Trophoblast cell (in vitro differentiated cells and primary cell): Measurements from ENCODE around the gene RAB20.

ENCODE experiments used
- DNase-seq, 2 donors: peaks; one replicate each; pipeline ENCODE4 v3.0.0-alpha.2; 2016
- H2AFZ ChIP-seq: 2 replicates; pipeline ENCODE4 v1.6.1; 2013; ENCODE audit warnings: low read length, moderate library complexity, mild to moderate bottlenecking; ENCODE audit not compliant: insufficient read depth, poor library complexity
- H2AK5ac ChIP-seq: 2 replicates; pipeline ENCODE4 v1.6.1; 2013; ENCODE audit warnings: mild to moderate bottlenecking, low read length
- H2BK120ac ChIP-seq: 2 replicates; pipeline ENCODE4 v1.6.1; 2013; ENCODE audit warnings: low read length, mild to moderate bottlenecking, moderate library complexity; ENCODE audit not compliant: insufficient read depth, poor library complexity
- H2BK12ac ChIP-seq: 2 replicates; pipeline ENCODE4 v1.6.1; 2013; ENCODE audit warnings: mild to moderate bottlenecking, low read length, moderate library complexity
- H2BK5ac ChIP-seq: 2 replicates; pipeline ENCODE4 v1.6.1; 2013; ENCODE audit warnings: low read length, low read depth, moderate library complexity, mild to moderate bottlenecking; ENCODE audit not compliant: poor library complexity
- H3K14ac ChIP-seq: 2 replicates; pipeline ENCODE4 v1.6.1; 2013; ENCODE audit warnings: mild to moderate bottlenecking, low read length
- H3K18ac ChIP-seq: 2 replicates; pipeline ENCODE4 v1.6.1; 2013; ENCODE audit warnings: mild to moderate bottlenecking, low read length
- H3K23ac ChIP-seq: 2 replicates; pipeline ENCODE4 v1.6.1; 2013; ENCODE audit warnings: low read length
- H3K27ac ChIP-seq: 2 replicates; pipeline ENCODE4 v1.5.1; 2013; ENCODE audit warnings: low read depth, mild to moderate bottlenecking, inconsistent platforms, low read length, moderate library complexity
- H3K27me3 ChIP-seq: 2 replicates; pipeline ENCODE4 v1.6.1; 2013; ENCODE audit warnings: inconsistent platforms, mild to moderate bottlenecking, low read length, moderate library complexity; ENCODE audit not compliant: insufficient read depth
- H3K36me3 ChIP-seq, 2 experiments: 1 replicate in 1 of 2; 2 replicates in 1 of 2; pipeline ENCODE4 v1.6.1; 2013; ENCODE audit warnings: low read length in 2 of 2, mild to moderate bottlenecking in 2 of 2, moderate library complexity in 1 of 2; ENCODE audit not compliant: insufficient read depth in 2 of 2, control insufficient read depth in 1 of 2
- H3K4ac ChIP-seq: 2 replicates; pipeline ENCODE4 v1.6.1; 2013; ENCODE audit warnings: low read depth, mild to moderate bottlenecking, low read length, moderate library complexity
- H3K4me1 ChIP-seq, 2 experiments: 1 replicate in 1 of 2; 2 replicates in 1 of 2; pipeline ENCODE4 v1.6.1; 2013; ENCODE audit warnings: low read length in 2 of 2, mild to moderate bottlenecking in 2 of 2, moderate library complexity in 1 of 2; ENCODE audit not compliant: insufficient read depth in 2 of 2, control insufficient read depth in 1 of 2
- H3K4me2 ChIP-seq: 2 replicates; pipeline ENCODE4 v1.6.1; 2013; ENCODE audit warnings: inconsistent platforms, mild to moderate bottlenecking, low read length, moderate library complexity
- H3K4me3 ChIP-seq: 2 replicates; pipeline ENCODE4 v1.5.1; 2013; ENCODE audit warnings: mild to moderate bottlenecking, low read depth, low read length, inconsistent platforms
- H3K79me1 ChIP-seq: one replicate; pipeline ENCODE4 v1.6.1; 2013; ENCODE audit warnings: low read length
- H3K79me2 ChIP-seq: 2 replicates; pipeline ENCODE4 v1.6.1; 2013; ENCODE audit warnings: low read length, mild to moderate bottlenecking; ENCODE audit not compliant: control insufficient read depth, insufficient read depth, poor library complexity
- H3K9ac ChIP-seq: 2 replicates; pipeline ENCODE4 v1.6.1; 2013; ENCODE audit warnings: mild to moderate bottlenecking, low read length
- H3K9me3 ChIP-seq: 2 replicates; pipeline ENCODE4 v1.6.1; 2013; ENCODE audit warnings: low read depth, mild to moderate bottlenecking, control low read depth, inconsistent platforms, low read length; ENCODE audit not compliant: insufficient read depth
- H4K12ac ChIP-seq: 2 replicates; pipeline ENCODE4 v1.6.1; 2013; ENCODE audit warnings: low read depth, mild to moderate bottlenecking, low read length, moderate library complexity
- H4K8ac ChIP-seq: 2 replicates; pipeline ENCODE4 v1.6.1; 2013; ENCODE audit warnings: low read depth, mild to moderate bottlenecking, low read length, moderate library complexity
- H4K91ac ChIP-seq: one replicate; pipeline ENCODE4 v1.6.1; 2013; ENCODE audit warnings: low read depth, mild to moderate bottlenecking, low read length, moderate library complexity
- WGBS: extraction: QIAGEN DNeasy Blood & Tissue Kit; methylation state at CpG from one replicate; pipeline ENCODE4 v1.1.7; 2013; ENCODE audit warnings: missing lambda C conversion rate; ENCODE audit not compliant: insufficient read length, insufficient coverage; ENCODE audit errors: extremely low coverage; 5-methylcytosine and 5-hydroxymethylcytosine counted together

The RAB20 gene

GRCh38 chr13:110483386-110483968 is 78.0 kb downstream of the RAB20 start:
- H4K8ac ChIP-seq: no peak overlapping the region
- H2BK5ac ChIP-seq: peak overlapping the region; percentile 15
- H3K79me1 ChIP-seq: peaks cover 30% of the 10 kb centered on the region
- no peak overlapping the region for H3K23ac ChIP-seq
- peaks cover 53 to 69% of the 10 kb centered on the region in 2 experiments for H3K36me3 ChIP-seq
- H4K91ac ChIP-seq: no peak overlapping the region
- no peak overlapping the region for H3K4me3 ChIP-seq
- H4K12ac ChIP-seq: no peak overlapping the region
- no peak overlapping the region for H2AK5ac ChIP-seq
- peaks cover 35 to 36% of the 10 kb centered on the region in 2 experiments for H3K4me1 ChIP-seq
- no peak overlapping the region for H3K4me2 ChIP-seq
- H2BK12ac ChIP-seq: peak overlapping the region; percentile 32
- DNase-seq: no peak
- H3K4ac ChIP-seq: no peak overlapping the region
- no peaks in the 10 kb centered on the region for H3K9me3 ChIP-seq
- WGBS: no CpG with 5 or more reads among the region's 13 CpGs
- H2BK120ac ChIP-seq: no peak overlapping the region
- no peaks in the 10 kb centered on the region for H3K27me3 ChIP-seq
- no peak overlapping the region for H3K9ac ChIP-seq
- H3K27ac ChIP-seq: no peak overlapping the region
- H2AFZ ChIP-seq: no peak overlapping the region
- H3K14ac ChIP-seq: no peak overlapping the region
- H3K18ac ChIP-seq: no peak overlapping the region
- H3K79me2 ChIP-seq: peaks cover 6% of the 10 kb centered on the region

DNA sequence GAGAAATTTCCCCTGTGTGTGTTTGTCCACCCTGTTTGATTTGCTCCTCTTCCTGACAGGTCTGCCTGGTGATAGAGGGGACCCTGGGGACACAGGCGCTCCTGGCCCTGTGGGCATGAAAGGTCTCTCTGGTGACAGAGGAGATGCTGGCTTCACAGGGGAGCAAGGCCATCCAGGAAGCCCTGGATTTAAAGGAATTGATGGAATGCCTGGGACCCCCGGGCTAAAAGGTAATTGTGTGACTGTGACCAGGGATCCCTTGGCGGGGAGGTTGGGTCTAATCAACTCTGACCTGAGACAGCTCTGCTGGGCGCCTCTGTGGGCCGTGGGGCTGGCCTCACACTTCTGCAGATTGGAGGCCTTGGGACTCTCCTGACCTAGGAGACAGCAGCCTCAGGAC is 81.4 kb downstream of the RAB20 start:
- Histone ChIP-seq H3K9me3 (peaks cover 3% of the 10 kb centered on the region), H2AK5ac (no peak overlapping the region), H3K27ac (no peak overlapping the region), H3K4me3 (no peak overlapping the region), H2BK12ac (no peak overlapping the region), H3K27me3 (no peaks in the 10 kb centered on the region), H3K79me1 (peaks cover 15% of the 10 kb centered on the region), H3K23ac (no peak overlapping the region), H4K12ac (no peak overlapping the region), H3K4me1 (peaks cover 15 to 17% of the 10 kb centered on the region in 2 experiments), H4K8ac (no peak overlapping the region), H3K36me3 (peaks cover 71 to 81% of the 10 kb centered on the region in 2 experiments), H3K18ac (no peak overlapping the region), H3K79me2 (peaks cover 3% of the 10 kb centered on the region), H2BK5ac (no peak overlapping the region), H3K4me2 (no peak overlapping the region), H3K14ac (no peak overlapping the region), H2BK120ac (no peak overlapping the region), H3K4ac (no peak overlapping the region), H4K91ac (no peak overlapping the region), H3K9ac (no peak overlapping the region), H2AFZ (no peak overlapping the region)
- peak in 1 of 2 donors; percentile 16 for DNase-seq
- WGBS: no CpG with 5 or more reads among the region's 5 CpGs

DNA sequence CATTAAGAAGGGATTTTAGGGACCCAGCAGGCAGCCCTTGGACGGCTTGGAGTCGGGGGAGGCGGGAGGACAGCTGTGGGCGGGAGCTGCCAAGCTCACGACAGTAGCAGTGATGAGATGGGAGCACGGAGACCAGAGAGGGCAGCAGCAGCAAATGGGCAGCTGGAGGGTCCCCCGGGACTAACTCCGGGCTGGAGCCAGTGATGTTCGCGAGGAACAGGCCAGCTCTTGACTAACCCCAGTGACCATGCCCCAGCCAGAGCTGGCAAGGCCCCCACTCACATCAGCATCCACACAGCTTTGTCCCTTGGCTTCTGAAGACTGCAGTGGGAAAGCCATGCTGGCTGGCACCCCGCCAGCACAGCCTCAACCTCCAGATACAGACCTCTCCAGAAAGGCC is 81.9 kb downstream of the RAB20 start:
- Histone ChIP-seq H3K9me3 (peaks cover 6% of the 10 kb centered on the region), H3K4me1 (peaks cover 11 to 16% of the 10 kb centered on the region in 2 experiments), H2BK12ac (no peak overlapping the region), H3K23ac (no peak overlapping the region), H2AFZ (no peak overlapping the region), H3K14ac (peak overlapping the region; percentile 53), H3K79me1 (peaks cover 10% of the 10 kb centered on the region), H3K27ac (no peak overlapping the region), H3K9ac (no peak overlapping the region), H3K4me3 (no peak overlapping the region), H3K36me3 (peaks cover 72 to 82% of the 10 kb centered on the region in 2 experiments), H4K91ac (peak overlapping the region; percentile 4), H3K18ac (no peak overlapping the region), H3K27me3 (no peaks in the 10 kb centered on the region), H3K4me2 (no peak overlapping the region), H2BK5ac (no peak overlapping the region), H4K12ac (no peak overlapping the region), H2BK120ac (no peak overlapping the region), H3K79me2 (peaks cover 3% of the 10 kb centered on the region), H4K8ac (no peak overlapping the region), H3K4ac (no peak overlapping the region), H2AK5ac (no peak overlapping the region)
- DNase-seq: no peak
- WGBS: no CpG with 5 or more reads among the region's 11 CpGs

- Histone ChIP-seq H3K79me2 (no peaks in the 10 kb centered on the region), H3K4me2 (no peak overlapping the region), H2AK5ac (no peak overlapping the region), H3K9me3 (peaks cover 8% of the 10 kb centered on the region), H3K27ac (no peak overlapping the region), H3K18ac (no peak overlapping the region), H3K36me3 (peaks cover 72 to 82% of the 10 kb centered on the region in 2 experiments), H2BK120ac (peak overlapping the region; percentile 3), H3K27me3 (no peaks in the 10 kb centered on the region), H2BK12ac (no peak overlapping the region), H3K14ac (peak overlapping the region; percentile 50), H3K79me1 (peaks cover 7% of the 10 kb centered on the region), H2AFZ (no peak overlapping the region), H3K4me1 (peaks cover 6 to 12% of the 10 kb centered on the region in 2 experiments), H4K8ac (no peak overlapping the region), H3K4me3 (no peak overlapping the region), H4K12ac (no peak overlapping the region), H4K91ac (no peak overlapping the region), H2BK5ac (peak overlapping the region; percentile 11), H3K9ac (no peak overlapping the region), H3K23ac (no peak overlapping the region), H3K4ac (no peak overlapping the region)
- WGBS: no CpG with 5 or more reads among the region's 6 CpGs
- DNase-seq: no peak
These were observed 82.3 kb downstream of the RAB20 start for GRCh38 chr13:110479215-110479545.
